T-helper 17 cell (primary cell): ENCODE data around the gene DENND4A. TPM values are rescaled to one million over a fixed set of nuclear protein-coding genes. Genes with fewer than 3 reads are reported as not detected.
"Not testable (repeated sequence)": the region's sequence is repeated elsewhere in the genome, so short reads cannot be mapped to it uniquely, and the experiment has no call there.

Source experiments
- ATAC-seq: fragments of 150-1000 bp; cut with Tn5 transposase; 2 replicates; pipeline ENCODE4 v1.10.0; 2021; ENCODE audit warnings: mild to moderate bottlenecking, moderate library complexity
- DNase-seq, 3 donors: peaks; one replicate each; pipeline versions ENCODE4 v3.0.0 to v3.0.0-alpha.2; 2020 to 2021
- H3K9me3 ChIP-seq: one replicate; pipeline ENCODE4 v1.7.0; 2013; ENCODE audit warnings: low read length, mild to moderate bottlenecking; ENCODE audit not compliant: control insufficient read depth, poor library complexity, severe bottlenecking
- H3K27ac Mint-ChIP-seq: one replicate; pipeline ENCODE4 v1.8.0; 2022; ENCODE audit warnings: mild to moderate bottlenecking, moderate library complexity, mixed read lengths
- H3K27me3 Mint-ChIP-seq: one replicate; pipeline ENCODE4 v1.8.0; 2022; ENCODE audit warnings: mixed read lengths
- H3K36me3 Mint-ChIP-seq: one replicate; pipeline ENCODE4 v1.8.0; 2022; ENCODE audit warnings: low read depth, mixed read lengths
- H3K4me1 Mint-ChIP-seq: one replicate; pipeline ENCODE4 v1.8.0; 2022; ENCODE audit warnings: mild to moderate bottlenecking, mixed read lengths
- H3K4me3 Mint-ChIP-seq: one replicate; pipeline ENCODE4 v1.8.0; 2022; ENCODE audit warnings: mild to moderate bottlenecking, moderate library complexity, mixed read lengths
- total RNA-seq, 4 donors: library from RNA in 2 of 4; stranded (reverse) in 2 of 4; gene quantifications; one replicate each; pipeline ENCODE4 v1.2.3 and lab custom pipeline; 2022 to 2026

DENND4A gene
- total RNA-seq, 2 donors from 2014 or later = 63.5 to 71.7 TPM

DNA sequence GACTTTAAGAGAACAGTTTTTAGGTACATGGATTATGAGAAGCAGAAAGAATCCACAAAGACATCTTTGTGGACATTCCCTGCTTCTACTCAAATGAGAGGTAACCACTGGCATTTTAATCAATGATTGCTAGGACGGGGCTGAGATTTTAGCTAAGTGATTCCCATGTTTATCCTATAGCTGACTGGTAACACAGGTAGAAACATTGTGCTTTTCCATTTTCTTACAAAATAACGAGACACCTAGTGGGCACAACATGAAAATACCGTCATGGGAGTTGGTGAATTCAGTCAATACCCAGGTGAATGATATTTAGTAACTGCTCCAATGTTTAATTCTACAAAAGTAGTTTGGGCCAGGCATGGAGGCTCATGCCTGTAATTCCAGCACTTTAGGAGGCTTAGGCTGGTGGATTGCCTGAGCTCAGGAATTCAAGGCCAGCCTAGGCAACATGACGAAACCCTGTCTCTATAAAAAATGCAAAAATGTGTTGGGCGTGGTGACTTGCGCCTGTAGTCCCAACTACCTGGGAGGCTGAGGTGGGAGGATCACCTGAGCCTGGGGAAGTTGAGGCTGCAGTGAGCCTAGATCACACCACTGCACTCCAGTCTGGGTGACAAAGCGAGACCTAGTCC, 37.2 kb upstream of the DENND4A start:
- no peaks in the 10 kb centered on the region for H3K36me3 Mint-ChIP-seq
- no peaks in the 10 kb centered on the region for H3K9me3 ChIP-seq
- ATAC-seq (peak; percentile 56), DNase-seq (no peak)
- H3K4me3 Mint-ChIP-seq = peak overlapping the region; percentile 80
- no peaks in the 10 kb centered on the region for H3K27me3 Mint-ChIP-seq
- peaks cover 52% of the 10 kb centered on the region for H3K4me1 Mint-ChIP-seq
- H3K27ac Mint-ChIP-seq = peak overlapping the region; percentile 99

GRCh38 chr15:65828585-65828984, 36.5 kb upstream of the DENND4A start:
- Mint-ChIP-seq H3K4me3 (peak overlapping the region; percentile 80), H3K27me3 (no peaks in the 10 kb centered on the region), H3K27ac (peak overlapping the region; percentile 99), H3K4me1 (peaks cover 49% of the 10 kb centered on the region), H3K36me3 (no peaks in the 10 kb centered on the region)
- ATAC-seq (peak; percentile 91), DNase-seq (peak in 1 of 3 donors; percentile 28)
- no peaks in the 10 kb centered on the region for H3K9me3 ChIP-seq

- H3K36me3 Mint-ChIP-seq = no peaks in the 10 kb centered on the region
- peak overlapping the region; percentile 99 for H3K27ac Mint-ChIP-seq
- H3K4me1 Mint-ChIP-seq = peaks cover 35% of the 10 kb centered on the region
- no peaks in the 10 kb centered on the region for H3K9me3 ChIP-seq
- ATAC-seq (no peak), DNase-seq (no peak)
- H3K27me3 Mint-ChIP-seq = no peaks in the 10 kb centered on the region
- H3K4me3 Mint-ChIP-seq = peak overlapping the region; percentile 21
These were observed 35.0 kb upstream of the DENND4A start for GRCh38 chr15:65827065-65827464.

GRCh38 chr15:65824941-65825544, 33.0 kb upstream of the DENND4A start:
- DNase-seq = no peak
- H3K4me1 Mint-ChIP-seq = peaks cover 35% of the 10 kb centered on the region
- no peaks in the 10 kb centered on the region for H3K27me3 Mint-ChIP-seq
- ATAC-seq = no peak
- H3K36me3 Mint-ChIP-seq = no peaks in the 10 kb centered on the region
- no peaks in the 10 kb centered on the region for H3K9me3 ChIP-seq
- H3K27ac Mint-ChIP-seq = peak overlapping the region; percentile 86
- no peak overlapping the region for H3K4me3 Mint-ChIP-seq

DNA sequence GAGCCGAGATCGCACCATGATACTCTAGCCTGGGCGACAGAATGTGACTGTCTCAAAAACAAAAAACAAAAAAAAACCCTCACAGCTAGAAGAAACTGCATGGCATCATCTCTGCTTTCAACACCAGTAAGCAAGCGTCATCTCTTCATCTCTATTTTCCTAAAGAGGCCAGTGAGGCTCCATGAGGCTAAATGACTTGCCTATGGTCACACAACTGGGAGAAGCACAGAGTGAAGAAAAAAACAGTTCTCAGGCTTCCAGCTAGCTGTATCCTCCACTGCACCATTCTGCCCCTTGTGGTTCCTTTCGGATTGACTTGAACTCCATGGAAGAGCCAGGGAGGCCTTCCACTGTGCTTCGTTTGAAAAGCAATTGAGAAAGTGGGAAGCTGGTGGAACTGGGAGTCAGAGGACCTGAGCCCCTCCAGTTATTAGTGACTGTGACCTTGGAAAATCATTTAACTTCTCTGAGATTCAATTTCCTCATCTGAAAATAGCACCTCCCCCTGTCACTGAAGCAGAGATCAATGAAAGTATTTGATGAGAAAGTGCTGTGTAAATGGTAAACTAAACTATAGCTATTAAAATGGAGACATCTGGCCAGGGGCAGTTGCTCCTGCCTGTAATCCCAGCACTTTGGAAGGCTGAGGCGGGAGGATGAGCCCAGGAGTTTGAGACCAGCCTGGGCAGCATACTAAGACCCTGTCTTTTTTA, 32.1 kb upstream of the DENND4A start:
- H3K9me3 ChIP-seq = no peaks in the 10 kb centered on the region
- peak overlapping the region; percentile 56 for H3K27ac Mint-ChIP-seq
- H3K4me1 Mint-ChIP-seq = peaks cover 37% of the 10 kb centered on the region
- H3K36me3 Mint-ChIP-seq = no peaks in the 10 kb centered on the region
- DNase-seq (no peak), ATAC-seq (no peak)
- H3K4me3 Mint-ChIP-seq = no peak overlapping the region
- H3K27me3 Mint-ChIP-seq = no peaks in the 10 kb centered on the region

- H3K9me3 ChIP-seq = no peaks in the 10 kb centered on the region
- no peak for ATAC-seq
- Mint-ChIP-seq H3K36me3 (no peaks in the 10 kb centered on the region), H3K27ac (peak overlapping the region; percentile 98), H3K4me1 (peaks cover 36% of the 10 kb centered on the region), H3K27me3 (no peaks in the 10 kb centered on the region), H3K4me3 (no peak overlapping the region)
- DNase-seq = no peak
These were observed 30.2 kb upstream of the DENND4A start for GRCh38 chr15:65822316-65822715.

GRCh38 chr15:65821070-65821469, 29.0 kb upstream of the DENND4A start:
- no peak for DNase-seq
- H3K36me3 Mint-ChIP-seq = peaks cover 2% of the 10 kb centered on the region
- H3K9me3 ChIP-seq = no peaks in the 10 kb centered on the region
- H3K27ac Mint-ChIP-seq = peak overlapping the region; percentile 98
- ATAC-seq = no peak
- peaks cover 32% of the 10 kb centered on the region for H3K4me1 Mint-ChIP-seq
- peak overlapping the region; percentile 61 for H3K4me3 Mint-ChIP-seq
- H3K27me3 Mint-ChIP-seq = no peaks in the 10 kb centered on the region

DNA sequence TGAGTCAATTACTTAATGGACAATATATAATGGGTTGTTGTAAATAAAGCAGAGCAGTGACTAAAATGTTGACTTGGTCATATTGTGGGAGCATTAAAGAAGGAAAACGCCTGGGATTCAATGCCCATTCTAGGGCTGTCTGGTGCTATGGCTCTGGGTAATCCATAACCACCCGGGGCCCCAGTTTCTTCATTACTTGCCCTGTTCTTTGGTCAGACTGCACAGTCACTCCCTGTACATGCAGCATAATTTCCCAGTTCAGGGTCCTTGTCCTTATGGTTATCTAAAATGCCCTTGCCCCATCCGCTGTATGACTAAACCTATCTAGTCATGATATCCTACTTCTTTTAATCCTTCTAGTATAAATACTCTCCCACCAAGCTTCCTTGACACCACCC, 27.5 kb upstream of the DENND4A start:
- peaks cover 2% of the 10 kb centered on the region for H3K36me3 Mint-ChIP-seq

GRCh38 chr15:65818927-65819562, 27.0 kb upstream of the DENND4A start:
- peak overlapping the region; percentile 98 for H3K27ac Mint-ChIP-seq
- peak overlapping the region; percentile 74 for H3K4me3 Mint-ChIP-seq
- peaks cover 2% of the 10 kb centered on the region for H3K36me3 Mint-ChIP-seq
- no peak for DNase-seq
- H3K27me3 Mint-ChIP-seq = no peaks in the 10 kb centered on the region
- no peaks in the 10 kb centered on the region for H3K9me3 ChIP-seq
- ATAC-seq = peak; percentile 91
- peaks cover 27% of the 10 kb centered on the region for H3K4me1 Mint-ChIP-seq

More for the DNA sequence above, 27.5 kb upstream of the DENND4A start:
- H3K9me3 ChIP-seq = no peaks in the 10 kb centered on the region
- ATAC-seq (peak; percentile 4), DNase-seq (no peak)
- peaks cover 30% of the 10 kb centered on the region for H3K4me1 Mint-ChIP-seq
- peak overlapping the region; percentile 98 for H3K27ac Mint-ChIP-seq
- H3K27me3 Mint-ChIP-seq = no peaks in the 10 kb centered on the region
- peak overlapping the region; percentile 74 for H3K4me3 Mint-ChIP-seq

- H3K27ac Mint-ChIP-seq = peak overlapping the region; percentile 98
- no peak for ATAC-seq
These were observed 24.3 kb upstream of the DENND4A start for GRCh38 chr15:65816441-65816840.

DNA sequence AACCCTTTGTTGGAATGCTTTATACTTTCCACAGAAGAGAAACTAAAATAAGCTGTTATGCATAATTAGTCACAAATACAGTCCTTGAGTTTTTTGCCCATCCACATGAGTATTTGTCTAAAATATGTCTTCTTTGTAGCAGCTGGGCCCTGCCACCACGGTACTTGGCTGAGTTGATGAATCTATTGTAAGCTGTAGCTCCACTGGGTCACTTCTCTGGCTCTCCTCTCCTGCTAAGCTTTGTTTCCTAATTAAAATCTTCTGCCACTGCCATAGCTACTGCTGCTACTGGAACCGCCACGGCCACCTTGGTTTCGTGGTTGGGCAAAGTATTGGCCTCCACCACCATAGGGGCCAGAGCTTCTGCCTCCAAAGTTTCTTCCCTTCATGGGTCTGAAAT, 23.9 kb upstream of the DENND4A start:
- not testable (repeated sequence) for H3K4me3 Mint-ChIP-seq, H3K36me3 Mint-ChIP-seq, ATAC-seq, H3K9me3 ChIP-seq, H3K27me3 Mint-ChIP-seq, DNase-seq
- peaks cover 22% of the 10 kb centered on the region for H3K4me1 Mint-ChIP-seq
- H3K27ac Mint-ChIP-seq = peak overlapping the region; percentile 98

More at GRCh38 chr15:65816441-65816840, 24.3 kb upstream of the DENND4A start:
- peaks cover 5% of the 10 kb centered on the region for H3K36me3 Mint-ChIP-seq
- H3K27me3 Mint-ChIP-seq = no peaks in the 10 kb centered on the region
- no peak for DNase-seq
- no peak overlapping the region for H3K4me3 Mint-ChIP-seq
- no peaks in the 10 kb centered on the region for H3K9me3 ChIP-seq
- peaks cover 26% of the 10 kb centered on the region for H3K4me1 Mint-ChIP-seq

- not testable (repeated sequence) for H3K36me3 Mint-ChIP-seq, H3K27me3 Mint-ChIP-seq, H3K9me3 ChIP-seq, DNase-seq, H3K4me3 Mint-ChIP-seq, ATAC-seq
- peaks cover 11% of the 10 kb centered on the region for H3K4me1 Mint-ChIP-seq
- H3K27ac Mint-ChIP-seq = peak overlapping the region; percentile 10
These were observed 22.2 kb upstream of the DENND4A start for GRCh38 chr15:65814271-65814670.

GRCh38 chr15:65812916-65813315, 20.8 kb upstream of the DENND4A start:
- H3K9me3 ChIP-seq = no peaks in the 10 kb centered on the region
- no peak for DNase-seq
- H3K4me3 Mint-ChIP-seq = no peak overlapping the region
- no peak for ATAC-seq
- H3K36me3 Mint-ChIP-seq = peaks cover 5% of the 10 kb centered on the region
- no peaks in the 10 kb centered on the region for H3K27me3 Mint-ChIP-seq
- peaks cover 1% of the 10 kb centered on the region for H3K4me1 Mint-ChIP-seq
- H3K27ac Mint-ChIP-seq = no peak overlapping the region
